Measurements from ENCODE around the gene MUC20. TPM values are rescaled to one million over a fixed set of nuclear protein-coding genes. Genes with fewer than 3 reads are reported as not detected.
"Not testable (repeated sequence)": the region's sequence is repeated elsewhere in the genome, so short reads cannot be mapped to it uniquely, and the experiment has no call there.

MUC20 gene
- total RNA-seq, 1 donor from 2014 or later = 2.3 TPM

GRCh38 chr3:195722996-195723345, 2.2 kb downstream of the MUC20 start:
- Mint-ChIP-seq H3K27me3 (ENCODE audit: low read depth) (peaks cover 21% of the 10 kb centered on the region), H3K4me1 (peaks cover 22% of the 10 kb centered on the region)
- not testable (repeated sequence) for H3K4me3 Mint-ChIP-seq; DNase-seq (ENCODE audit: low read depth, low spot score); H3K36me3 Mint-ChIP-seq (ENCODE audit: low read depth); H3K27ac Mint-ChIP-seq (ENCODE audit: unreplicated experiment); H3K9me3 Mint-ChIP-seq

- H3K27ac Mint-ChIP-seq (ENCODE audit: unreplicated experiment); H3K4me3 Mint-ChIP-seq; H3K9me3 Mint-ChIP-seq; DNase-seq (ENCODE audit: low read depth, low spot score); H3K36me3 Mint-ChIP-seq (ENCODE audit: low read depth): not testable (repeated sequence)
- Mint-ChIP-seq H3K27me3 (ENCODE audit: low read depth) (peaks cover 18% of the 10 kb centered on the region), H3K4me1 (peaks cover 22% of the 10 kb centered on the region)
Observed at GRCh38 chr3:195724363-195724762, 3.6 kb downstream of the MUC20 start.

- Mint-ChIP-seq H3K27ac (ENCODE audit: unreplicated experiment) (peak overlapping the region; percentile 50), H3K4me1 (peaks cover 29% of the 10 kb centered on the region)
- not testable (repeated sequence) for DNase-seq (ENCODE audit: low read depth, low spot score); H3K9me3 Mint-ChIP-seq; H3K36me3 Mint-ChIP-seq (ENCODE audit: low read depth); H3K27me3 Mint-ChIP-seq (ENCODE audit: low read depth); H3K4me3 Mint-ChIP-seq
Observed at GRCh38 chr3:195725916-195726740, 5.3 kb downstream of the MUC20 start.

- H3K4me1 Mint-ChIP-seq = peaks cover 33% of the 10 kb centered on the region
- no peak overlapping the region for H3K4me3 Mint-ChIP-seq
- H3K27me3 Mint-ChIP-seq (ENCODE audit: low read depth) = peaks cover 6% of the 10 kb centered on the region
- no peaks in the 10 kb centered on the region for H3K36me3 Mint-ChIP-seq (ENCODE audit: low read depth)
- H3K9me3 Mint-ChIP-seq = no peaks in the 10 kb centered on the region
- H3K27ac Mint-ChIP-seq (ENCODE audit: unreplicated experiment) = no peak overlapping the region
- DNase-seq (ENCODE audit: low read depth, low spot score) = no peak
- no peak for TF ChIP-seq CTCF (conservative IDR thresholded peaks at IDR 0.05)
Observed at GRCh38 chr3:195727606-195728195, 6.9 kb downstream of the MUC20 start.

- H3K9me3 Mint-ChIP-seq; H3K27me3 Mint-ChIP-seq (ENCODE audit: low read depth); H3K36me3 Mint-ChIP-seq (ENCODE audit: low read depth); H3K27ac Mint-ChIP-seq (ENCODE audit: unreplicated experiment); DNase-seq (ENCODE audit: low read depth, low spot score); H3K4me3 Mint-ChIP-seq: not testable (repeated sequence)
- peaks cover 42% of the 10 kb centered on the region for H3K4me1 Mint-ChIP-seq
Observed at GRCh38 chr3:195728789-195729188, 8.0 kb downstream of the MUC20 start.

GRCh38 chr3:195729476-195730251, 8.9 kb downstream of the MUC20 start:
- Mint-ChIP-seq H3K36me3 (ENCODE audit: low read depth) (no peaks in the 10 kb centered on the region), H3K27ac (ENCODE audit: unreplicated experiment) (no peak overlapping the region), H3K4me3 (no peak overlapping the region), H3K27me3 (ENCODE audit: low read depth) (peaks cover 6% of the 10 kb centered on the region), H3K4me1 (peaks cover 42% of the 10 kb centered on the region), H3K9me3 (no peaks in the 10 kb centered on the region)
- TF ChIP-seq CTCF (conservative IDR thresholded peaks at IDR 0.05) = no peak
- DNase-seq (ENCODE audit: low read depth, low spot score) = no peak

GRCh38 chr3:195731356-195731905, 10.7 kb downstream of the MUC20 start:
- H3K36me3 Mint-ChIP-seq (ENCODE audit: low read depth) = no peaks in the 10 kb centered on the region
- no peak for TF ChIP-seq CTCF (conservative IDR thresholded peaks at IDR 0.05)
- H3K9me3 Mint-ChIP-seq = no peaks in the 10 kb centered on the region
- no peak overlapping the region for H3K27ac Mint-ChIP-seq (ENCODE audit: unreplicated experiment)
- DNase-seq (ENCODE audit: low read depth, low spot score) = no peak
- H3K27me3 Mint-ChIP-seq (ENCODE audit: low read depth) = peaks cover 3% of the 10 kb centered on the region
- no peak overlapping the region for H3K4me3 Mint-ChIP-seq
- H3K4me1 Mint-ChIP-seq = peaks cover 37% of the 10 kb centered on the region

Data from neural crest cell (in vitro differentiated cells).